ENCODE data around the gene C17orf75. TPM values are rescaled to one million over a fixed set of nuclear protein-coding genes. Genes with fewer than 3 reads are reported as not detected.

C17orf75 gene
- total RNA-seq, 2 experiments from 2014 or later = 31.5 to 35.9 TPM

Small RNA genes within 50 kb of the gene (microRNA-seq; reads per million reads assigned to microRNA genes)
- gene MIR632 = 2.8 reads per million

Other genes with a start within 250 kb of the C17orf75 start
- gene RHOT1, start 199.7 kb downstream of the C17orf75 start, total RNA-seq = 10 to 100 TPM; 29.8 to 30.0 TPM
- gene RHBDL3, start 76.3 kb downstream of the C17orf75 start, total RNA-seq = under 1 TPM; 0.72 to 0.88 TPM
- gene ZNF207, start 8.0 kb upstream of the C17orf75 start, total RNA-seq = 100 to 1,000 TPM; 264 to 274 TPM
- gene PSMD11, start 102.3 kb upstream of the C17orf75 start, total RNA-seq = 10 to 100 TPM; 68.3 to 75.1 TPM
- gene CDK5R1, start 144.8 kb upstream of the C17orf75 start, total RNA-seq = 1 to 10 TPM; 8.1 to 8.4 TPM